Gastroesophageal sphincter (tissue), 4 donors: ENCODE data around the gene MX2. TPM values are rescaled to one million over a fixed set of nuclear protein-coding genes. Genes with fewer than 3 reads are reported as not detected.
"Not testable (repeated sequence)": the region's sequence is repeated elsewhere in the genome, so short reads cannot be mapped to it uniquely, and the experiment has no call there.

ENCODE experiments used
- ATAC-seq: fragments of 150-250 bp; one replicate; pipeline ENCODE4 v1.9.1; 2016; ENCODE audit warnings: mild to moderate bottlenecking, moderate library complexity
- H3K27ac ChIP-seq, 4 donors: fragments of 200-600 bp; sonication (generic) in 3 of 4; 1 replicate in 3 of 4; 2 replicates in 1 of 4; pipeline ENCODE4 v1.5.1; 2016 to 2019
- H3K27me3 ChIP-seq: fragments of 200-600 bp; sonication (generic); one replicate; pipeline ENCODE4 v1.5.1; 2019
- H3K36me3 ChIP-seq, 2 donors: fragments of 200-600 bp; sonication (generic); one replicate each; pipeline ENCODE4 v1.5.1; 2019; ENCODE audit warnings: control low read depth in 1 of 2
- H3K4me1 ChIP-seq, 3 donors: fragments of 200-600 bp; sonication (generic); 1 replicate in 2 of 3; 2 replicates in 1 of 3; pipeline ENCODE4 v1.5.1; 2016 to 2019; ENCODE audit warnings: control low read depth in 2 of 3
- H3K4me3 ChIP-seq, 2 donors: fragments of 200-600 bp; sonication (generic); one replicate each; pipeline ENCODE4 v1.5.1; 2019; ENCODE audit warnings: mild to moderate bottlenecking in 1 of 2, moderate library complexity in 1 of 2
- H3K9me3 ChIP-seq, 3 donors: fragments of 200-600 bp; sonication (generic); one replicate each; pipeline ENCODE4 v1.5.1; 2017 to 2019; ENCODE audit warnings: control low read depth in 2 of 3
- EP300 ChIP-seq: sonication (generic); formaldehyde crosslinking; IDR thresholded peaks from one replicate; pipeline ENCODE4 v1.6.1; 2017; ENCODE audit warnings: antibody characterized with exemption, mild to moderate bottlenecking
- POLR2A ChIP-seq, 2 donors: fragments of 450-650 bp; IDR thresholded peaks; one replicate each; pipeline ENCODE4 v1.6.1; 2017; ENCODE audit warnings: antibody characterized with exemption in 2 of 2, mild to moderate bottlenecking in 2 of 2, moderate library complexity in 1 of 2
- POLR2AphosphoS5 ChIP-seq: sonication (generic); formaldehyde crosslinking; IDR thresholded peaks from one replicate; pipeline ENCODE4 v1.6.1; 2017; ENCODE audit warnings: antibody characterized with exemption
- whole genome bisulfite sequencing, 2 donors: methylation state at CpG; one replicate each; pipeline ENCODE4 v1.1.5; 2018; ENCODE audit warnings: low coverage in 1 of 2; 5-methylcytosine and 5-hydroxymethylcytosine counted together
- total RNA-seq, 4 donors: library from RNA; depleted of rRNA; stranded (reverse); fragments of >200 nt; gene quantifications; one replicate each; pipeline ENCODE4 v1.1.0, GENCODE V29; 2016
- TF ChIP-seq, protein P1 (sequence below), 4 experiments: fragments of 200-600 bp in 2 of 4; fragments of 450-650 bp in 2 of 4; sonication (generic) in 1 of 4; IDR thresholded peaks; one replicate each; pipeline ENCODE4 v1.5.1; 2017 to 2019; ENCODE audit warnings: antibody characterized with exemption in 4 of 4, mild to moderate bottlenecking in 2 of 4, moderate library complexity in 2 of 4

MX2 gene
- total RNA-seq, 4 donors from 2014 or later = 7.3 to 16.3 (median 11.2) TPM

DNA sequence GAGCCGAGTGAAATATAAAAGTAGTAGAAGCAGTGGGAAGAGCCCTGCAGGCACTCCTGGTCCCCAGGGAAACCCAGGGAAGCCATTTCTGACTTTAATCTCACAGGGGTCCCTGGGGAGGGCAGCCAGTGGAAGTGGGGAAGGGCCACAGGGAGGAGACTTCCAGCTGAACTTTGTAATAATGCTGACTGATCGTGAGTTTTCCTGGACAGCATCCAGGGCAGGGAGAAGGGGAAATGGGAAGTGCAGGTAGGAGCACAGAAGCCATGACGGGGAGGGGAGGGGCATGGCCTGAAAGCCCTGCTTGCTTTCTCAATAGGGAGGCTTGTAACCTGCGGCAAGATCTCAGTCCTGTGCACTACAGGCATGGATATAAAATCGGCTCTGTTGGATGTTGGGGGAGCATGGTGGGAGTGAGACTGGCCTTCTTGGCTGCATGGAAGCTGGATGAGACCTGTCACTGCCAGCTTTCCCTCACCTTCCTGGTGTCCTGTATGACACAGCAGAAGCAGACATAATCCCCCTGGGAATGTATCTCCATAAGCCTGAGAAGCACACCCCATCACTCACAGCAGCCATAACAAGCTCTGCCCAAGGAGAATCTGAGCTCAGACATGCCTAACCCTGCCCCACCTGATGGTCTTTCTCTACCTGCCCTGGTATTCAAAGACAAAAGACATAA is 49.1 kb downstream of the MX2 start:
- Histone ChIP-seq H3K4me3 (no peak overlapping the region), H3K27me3 (peaks cover 13% of the 10 kb centered on the region), H3K36me3 (peaks cover 0 to 46% of the 10 kb centered on the region in 2 donors), H3K9me3 (peaks cover 0 to 18% (median 0%) of the 10 kb centered on the region in 3 donors), H3K4me1 (no peaks in the 10 kb centered on the region), H3K27ac (no peak overlapping the region)
- TF ChIP-seq, protein P1, sequence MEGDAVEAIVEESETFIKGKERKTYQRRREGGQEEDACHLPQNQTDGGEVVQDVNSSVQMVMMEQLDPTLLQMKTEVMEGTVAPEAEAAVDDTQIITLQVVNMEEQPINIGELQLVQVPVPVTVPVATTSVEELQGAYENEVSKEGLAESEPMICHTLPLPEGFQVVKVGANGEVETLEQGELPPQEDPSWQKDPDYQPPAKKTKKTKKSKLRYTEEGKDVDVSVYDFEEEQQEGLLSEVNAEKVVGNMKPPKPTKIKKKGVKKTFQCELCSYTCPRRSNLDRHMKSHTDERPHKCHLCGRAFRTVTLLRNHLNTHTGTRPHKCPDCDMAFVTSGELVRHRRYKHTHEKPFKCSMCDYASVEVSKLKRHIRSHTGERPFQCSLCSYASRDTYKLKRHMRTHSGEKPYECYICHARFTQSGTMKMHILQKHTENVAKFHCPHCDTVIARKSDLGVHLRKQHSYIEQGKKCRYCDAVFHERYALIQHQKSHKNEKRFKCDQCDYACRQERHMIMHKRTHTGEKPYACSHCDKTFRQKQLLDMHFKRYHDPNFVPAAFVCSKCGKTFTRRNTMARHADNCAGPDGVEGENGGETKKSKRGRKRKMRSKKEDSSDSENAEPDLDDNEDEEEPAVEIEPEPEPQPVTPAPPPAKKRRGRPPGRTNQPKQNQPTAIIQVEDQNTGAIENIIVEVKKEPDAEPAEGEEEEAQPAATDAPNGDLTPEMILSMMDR (IDR thresholded peaks at IDR 0.05) = no peak
- TF ChIP-seq EP300 = no peak
- no peak for TF ChIP-seq POLR2A (IDR thresholded peaks at IDR 0.05)
- TF ChIP-seq POLR2AphosphoS5 = no peak
- ATAC-seq = no peak
- WGBS, 2 donors = 42 to 64% methylated on average over 1 to 2 of the region's 5 CpGs

DNA sequence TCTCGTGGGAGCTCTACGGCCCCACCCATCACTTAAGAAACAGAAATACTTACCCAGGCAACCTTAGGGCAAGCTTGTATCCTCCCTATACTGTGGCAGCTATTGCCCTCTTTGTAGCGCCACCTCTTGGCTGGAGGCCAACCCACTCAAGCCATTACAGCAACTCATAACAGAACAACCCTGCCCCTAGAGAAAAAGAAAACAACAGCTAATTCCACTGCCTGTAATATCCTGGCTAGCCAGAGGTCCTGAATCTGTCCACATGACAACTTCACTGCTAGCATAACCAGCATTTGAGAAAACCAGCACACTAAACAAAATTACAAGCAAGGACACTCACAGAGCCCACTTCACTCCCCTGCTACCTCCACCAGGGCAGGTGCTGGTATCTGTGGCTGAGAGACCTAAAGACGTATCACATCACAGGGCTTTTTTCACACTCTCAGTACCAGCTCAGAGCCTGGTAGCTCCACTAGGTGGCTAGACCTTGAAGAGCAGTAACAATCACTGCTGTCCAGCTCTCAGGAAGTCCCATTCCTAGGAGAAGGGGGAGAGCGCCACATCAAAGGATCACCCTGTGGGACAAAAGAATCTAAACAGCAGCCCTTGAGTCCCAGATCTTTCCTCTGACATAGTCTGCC is 49.7 kb downstream of the MX2 start:
- Histone ChIP-seq H3K36me3 (peaks cover 0 to 40% of the 10 kb centered on the region in 2 donors), H3K4me1 (no peaks in the 10 kb centered on the region), H3K9me3 (peaks cover 0 to 18% (median 0%) of the 10 kb centered on the region in 3 donors), H3K27ac (no peak overlapping the region), H3K27me3 (peaks cover 13% of the 10 kb centered on the region), H3K4me3 (no peak overlapping the region)
- ATAC-seq = peak; percentile 25
- TF ChIP-seq POLR2A (IDR thresholded peaks at IDR 0.05) (no peak), POLR2AphosphoS5 (no peak), EP300 (no peak)
- TF ChIP-seq, protein P1 (IDR thresholded peaks at IDR 0.05) = no peak
- 79 to 94% methylated on average over 3 to 4 of the region's 5 CpGs for WGBS, 2 donors

DNA sequence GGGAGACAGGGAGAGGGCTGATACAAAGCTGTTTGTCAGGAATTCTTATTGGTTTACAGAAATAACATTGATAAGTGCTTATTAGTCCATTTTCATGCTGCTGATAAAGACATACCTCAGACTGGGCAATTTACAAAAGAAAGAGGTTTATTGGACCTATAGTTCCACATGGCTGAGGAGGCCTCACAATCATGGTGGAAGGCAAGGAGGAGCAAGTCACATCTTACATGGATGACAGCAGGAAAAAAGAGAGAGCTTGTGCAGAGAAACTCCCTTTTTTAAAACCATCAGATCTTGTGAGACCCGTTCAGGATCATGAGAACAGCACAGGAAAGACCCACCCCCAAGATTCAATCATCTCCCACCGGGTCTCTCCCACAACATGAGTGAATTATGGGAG is 55.7 kb downstream of the MX2 start:
- WGBS, 2 donors = 78 to 83% methylated on average over 1 to 2 of the region's 2 CpGs
- not testable (repeated sequence) for H3K27me3 ChIP-seq, ATAC-seq, H3K27ac ChIP-seq, H3K36me3 ChIP-seq, H3K4me3 ChIP-seq, H3K9me3 ChIP-seq
- peaks cover 0 to 25% (median 0%) of the 10 kb centered on the region in 3 donors for H3K4me1 ChIP-seq

DNA sequence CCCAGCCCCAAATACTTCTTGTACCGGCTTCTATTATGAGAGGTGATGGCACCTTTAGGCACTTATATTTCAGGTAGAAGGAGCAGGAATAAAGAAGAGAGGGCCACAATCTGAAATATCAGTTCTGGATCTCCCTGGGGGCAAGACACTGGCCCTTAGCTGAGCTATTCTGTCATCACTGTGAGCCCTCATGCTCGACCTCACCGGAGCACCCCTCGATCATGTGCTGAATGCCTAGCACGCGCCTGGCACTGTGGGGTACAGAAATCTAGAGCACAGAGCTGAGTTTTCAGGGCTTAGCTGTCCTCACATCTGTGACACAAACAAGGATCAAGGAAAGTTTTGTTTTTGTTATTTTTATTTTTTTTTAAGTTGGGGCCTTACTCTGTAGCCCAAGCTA is 56.6 kb downstream of the MX2 start:
- no peak for ATAC-seq
- H3K9me3 ChIP-seq = peaks cover 0 to 3% (median 0%) of the 10 kb centered on the region in 3 donors
- H3K27ac ChIP-seq = peak overlapping the region in 3 of 4 donors; percentile 20 to 88 (median 52)
- no peak overlapping the region for H3K4me3 ChIP-seq
- 97 to 100% methylated on average over 2 to 4 of the region's 6 CpGs for WGBS, 2 donors
- no peaks in the 10 kb centered on the region for H3K36me3 ChIP-seq
- TF ChIP-seq, protein P1 (IDR thresholded peaks at IDR 0.05) = no peak
- no peak for TF ChIP-seq EP300
- no peak for TF ChIP-seq POLR2AphosphoS5
- TF ChIP-seq POLR2A (IDR thresholded peaks at IDR 0.05) = no peak
- peaks cover 0 to 25% (median 0%) of the 10 kb centered on the region in 3 donors for H3K4me1 ChIP-seq
- H3K27me3 ChIP-seq = no peaks in the 10 kb centered on the region

DNA sequence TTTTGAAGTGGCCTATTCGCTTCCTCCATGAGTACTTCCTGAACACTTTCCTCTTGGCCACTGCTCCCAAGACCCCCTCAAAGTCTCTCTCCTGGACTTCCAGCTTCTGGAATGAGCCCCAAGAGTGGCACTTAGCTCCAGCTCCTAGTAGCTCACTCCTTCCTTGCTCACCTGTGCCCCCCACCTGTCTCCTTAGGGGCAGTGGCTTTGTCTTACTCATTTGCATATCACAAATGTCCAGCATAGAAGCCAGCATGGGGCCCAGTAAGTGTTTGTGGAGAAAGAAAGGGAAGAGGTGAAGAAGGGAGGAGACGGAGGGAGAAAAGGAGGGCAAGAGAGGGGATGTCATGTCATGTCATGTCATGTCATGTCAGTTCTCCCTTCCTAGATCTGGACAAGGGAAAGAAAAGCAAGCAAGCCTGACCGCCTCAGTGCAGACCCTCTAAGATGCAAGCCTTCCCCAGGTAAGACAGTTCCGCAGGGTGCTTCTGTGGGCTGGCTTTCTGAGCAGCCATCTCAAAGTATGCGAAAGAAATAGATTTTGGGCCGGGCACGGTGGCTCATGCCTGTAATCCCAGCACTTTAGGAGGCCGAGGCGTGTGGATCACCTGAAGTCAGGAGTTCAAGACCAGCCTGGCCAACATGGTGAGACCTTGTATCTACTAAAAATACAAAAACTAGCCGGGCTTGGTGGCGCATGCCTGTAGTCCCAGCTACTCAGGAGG is 57.3 kb downstream of the MX2 start:
- Histone ChIP-seq H3K27ac (peak overlapping the region in 3 of 4 donors; percentile 52 to 89 (median 88)), H3K4me1 (peaks cover 0 to 25% (median 0%) of the 10 kb centered on the region in 3 donors), H3K27me3 (no peaks in the 10 kb centered on the region), H3K4me3 (no peak overlapping the region), H3K36me3 (no peaks in the 10 kb centered on the region), H3K9me3 (peaks cover 0 to 3% (median 0%) of the 10 kb centered on the region in 3 donors)
- TF ChIP-seq, protein P1 (IDR thresholded peaks at IDR 0.05) = no peak
- TF ChIP-seq POLR2A (IDR thresholded peaks at IDR 0.05) = no peak
- no peak for TF ChIP-seq POLR2AphosphoS5
- TF ChIP-seq EP300 = no peak
- 90 to 93% methylated on average over 3 of the region's 11 CpGs for WGBS, 2 donors
- no peak for ATAC-seq
